ENCODE results near the gene CPLX3. TPM values are rescaled to one million over a fixed set of nuclear protein-coding genes. Genes with fewer than 3 reads are reported as not detected.
A peak's percentile ranks its signal among the peaks of the same experiment; 100 is the strongest.

Gene CPLX3
- total RNA-seq, 1 donor from 2014 or later, result 4.1 TPM

DNA sequence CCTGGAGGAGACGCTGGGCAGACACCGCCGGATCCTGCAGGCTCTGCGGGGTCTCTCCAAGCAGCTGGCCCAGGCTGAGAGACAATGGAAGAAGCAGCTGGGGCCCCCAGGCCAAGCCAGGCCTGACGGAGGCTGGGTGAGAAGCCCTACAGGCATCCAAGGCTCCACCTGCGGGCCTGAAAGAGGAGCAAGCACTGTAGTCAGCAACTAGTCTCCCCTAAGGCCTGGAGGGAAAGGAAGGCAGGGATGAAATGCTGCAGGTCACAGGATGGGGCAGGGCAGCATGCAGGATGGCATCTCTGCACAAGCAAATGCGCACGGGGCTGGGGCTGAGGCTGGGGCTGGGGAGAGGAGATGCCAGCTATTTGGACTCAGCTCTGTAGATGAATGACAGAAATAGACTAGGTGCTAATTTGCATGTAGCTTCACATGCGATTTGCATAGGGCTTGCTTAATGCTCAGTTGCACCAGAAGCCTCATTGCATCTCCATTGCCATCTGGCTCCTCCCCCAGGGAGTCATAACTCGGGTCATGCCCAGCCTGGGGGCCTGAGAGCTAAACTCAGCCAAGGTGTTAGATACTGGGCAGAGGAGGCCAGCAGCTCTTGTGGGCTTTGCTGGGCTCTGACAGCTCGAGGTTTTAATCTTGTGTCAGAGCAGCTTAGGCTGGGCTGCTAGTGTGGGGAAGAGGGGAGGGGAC is 5.2 kb upstream of the CPLX3 start:
- ATAC-seq (no peak), DNase-seq (no peak)
- intact Hi-C loops (cut with micrococcal nuclease), result no loop called here

DNA sequence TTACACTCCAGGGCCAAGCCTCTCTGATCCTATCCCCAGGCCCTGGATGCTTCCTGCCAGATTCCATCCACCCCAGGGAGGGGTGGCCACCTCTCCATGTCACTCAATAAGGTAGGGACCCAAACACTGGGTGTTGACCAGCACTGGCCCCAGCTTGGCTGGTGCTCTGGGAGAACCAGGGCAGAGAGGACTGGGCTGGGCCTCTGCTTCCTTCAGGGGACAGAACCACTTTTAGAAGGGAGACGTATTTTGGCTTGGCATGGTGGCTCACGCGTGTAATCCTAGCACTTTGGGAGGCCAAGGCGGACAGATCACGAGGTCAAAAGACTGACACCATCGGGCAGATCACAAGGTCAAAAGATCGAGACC is 4.7 kb upstream of the CPLX3 start:
- DNase-seq, result no peak
- intact Hi-C loops (cut with micrococcal nuclease), result no loop called here
- ATAC-seq, result no peak

DNA sequence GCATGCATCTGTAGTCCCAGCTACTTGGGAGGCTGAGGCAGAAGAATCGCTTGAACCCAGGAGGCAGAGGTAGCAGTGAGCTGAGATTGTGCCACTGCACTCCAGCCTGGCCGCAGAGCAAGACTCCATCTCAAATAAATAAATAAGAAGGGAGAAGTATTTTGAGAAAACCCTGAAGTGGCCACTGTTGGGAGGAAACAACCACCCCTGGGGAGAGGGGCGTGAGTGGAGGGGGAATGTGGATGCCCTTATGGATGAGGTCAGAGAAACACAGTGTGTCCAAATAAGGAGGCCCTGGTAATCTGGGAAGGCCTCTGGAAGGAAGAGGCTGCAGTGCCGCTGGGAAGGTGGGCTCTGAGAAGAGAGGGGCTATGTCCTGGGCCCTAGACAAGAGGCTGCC is 4.2 kb upstream of the CPLX3 start:
- no peak for DNase-seq
- ATAC-seq, result no peak
- intact Hi-C loops (cut with micrococcal nuclease), result no loop called here

DNA sequence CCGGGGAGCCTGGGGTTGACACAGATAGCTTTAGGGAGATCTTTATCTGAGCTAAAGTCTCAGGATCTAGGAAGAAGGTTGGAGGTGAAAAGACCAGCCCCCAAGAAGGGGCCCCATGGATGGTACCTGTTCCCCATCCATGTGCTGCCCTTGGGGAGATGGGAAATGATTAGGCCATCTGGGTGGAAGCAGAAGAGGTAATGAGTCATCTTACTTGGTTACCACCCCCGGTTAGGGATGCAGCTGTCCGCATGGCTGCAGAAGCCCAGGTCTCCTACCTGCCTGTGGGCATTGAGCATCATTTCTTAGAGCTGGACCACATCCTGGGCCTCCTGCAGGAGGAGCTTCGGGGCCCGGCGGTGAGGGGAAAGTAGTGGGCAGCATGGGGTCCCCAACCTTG is 3.1 kb upstream of the CPLX3 start:
- ATAC-seq, result no peak
- DNase-seq, result no peak
- intact Hi-C loops (cut with micrococcal nuclease), result no loop called here

DNA sequence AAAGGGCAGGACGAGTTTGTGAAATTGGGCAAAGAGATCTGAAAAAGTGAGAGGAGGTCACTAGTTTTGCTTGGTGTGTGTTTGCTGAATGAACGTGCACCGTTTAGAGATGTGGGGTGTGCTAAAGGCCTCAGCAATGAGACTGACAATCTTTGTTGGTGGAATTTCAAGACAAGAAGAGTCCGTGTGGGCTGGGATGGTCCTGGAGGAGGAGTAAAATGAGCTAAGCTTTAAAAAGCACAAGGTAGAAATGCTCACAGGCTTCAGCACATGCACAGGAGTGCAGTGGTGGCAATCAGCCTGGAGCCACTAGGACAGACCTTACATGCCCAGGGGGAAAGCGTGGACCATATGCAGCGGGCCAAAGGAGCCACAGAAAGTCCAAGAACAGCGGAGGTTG is 1.5 kb upstream of the CPLX3 start:
- intact Hi-C loops (cut with micrococcal nuclease), result no loop called here
- ATAC-seq (no peak), DNase-seq (no peak)

DNA sequence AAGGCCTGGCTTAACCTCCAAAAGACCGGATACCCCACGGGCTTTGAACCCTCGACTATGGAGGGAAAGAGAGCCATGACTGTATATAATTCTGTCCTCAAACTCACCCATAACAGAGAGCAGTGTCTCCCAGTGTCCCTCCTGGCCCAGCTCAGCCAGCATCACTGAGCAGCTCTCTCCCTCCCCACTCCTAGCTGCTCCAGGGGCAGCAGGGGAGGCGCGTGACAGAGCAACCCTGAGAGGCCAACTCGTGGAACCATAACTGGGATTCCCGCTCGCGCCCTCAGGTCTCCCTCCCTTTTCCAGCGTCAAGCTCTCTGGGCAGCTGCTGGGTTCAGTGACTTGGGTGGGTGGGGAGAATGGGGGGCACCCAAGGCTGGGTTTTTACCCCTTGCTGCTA is 561 bp upstream of the CPLX3 start:
- no peak for DNase-seq
- ATAC-seq, result no peak
- intact Hi-C loops (cut with micrococcal nuclease), result no loop called here

DNA sequence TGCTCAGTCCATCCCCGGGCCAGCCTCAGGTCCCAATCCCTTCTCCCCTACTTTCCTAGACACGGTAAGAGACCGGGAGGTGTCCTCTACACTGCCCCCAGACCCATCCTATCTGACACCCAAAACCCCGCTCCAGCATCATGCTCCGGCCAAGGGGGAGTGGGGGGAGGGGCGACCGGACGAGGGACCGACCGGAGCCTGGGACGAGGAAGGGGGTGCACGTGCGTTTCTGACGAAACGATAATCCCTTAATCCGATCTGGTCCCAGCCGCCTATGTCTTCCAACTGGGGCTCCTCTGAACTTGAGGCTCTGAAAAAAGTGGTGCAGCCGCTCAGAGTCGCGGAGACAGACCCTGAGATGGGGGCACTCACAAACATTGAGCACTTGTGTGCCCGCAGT is 494 bp downstream of the CPLX3 start:
- intact Hi-C loops (cut with micrococcal nuclease), result no loop called here
- DNase-seq (no peak), ATAC-seq (no peak)

DNA sequence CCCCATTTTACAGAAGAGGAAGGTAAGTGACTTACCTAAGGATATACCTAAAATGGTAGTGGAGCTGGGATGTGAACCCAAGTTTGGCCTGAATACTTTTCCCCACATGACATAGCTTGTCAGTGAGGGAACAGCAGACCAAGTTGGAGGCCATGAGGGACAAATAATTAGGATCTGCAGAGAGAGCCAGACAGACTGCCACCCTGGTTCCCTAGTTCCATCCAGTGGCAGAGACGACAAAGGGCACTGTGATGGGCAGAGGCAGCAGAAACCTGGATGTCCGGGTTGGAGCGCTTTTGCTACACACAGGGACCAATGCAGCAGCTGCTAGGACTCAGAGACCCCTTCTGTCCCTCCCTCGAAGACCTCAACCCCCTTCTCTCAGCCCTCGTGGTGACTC is 1.2 kb downstream of the CPLX3 start:
- no peak for ATAC-seq
- intact Hi-C loops (cut with micrococcal nuclease), result no loop called here
- no peak for DNase-seq

DNA sequence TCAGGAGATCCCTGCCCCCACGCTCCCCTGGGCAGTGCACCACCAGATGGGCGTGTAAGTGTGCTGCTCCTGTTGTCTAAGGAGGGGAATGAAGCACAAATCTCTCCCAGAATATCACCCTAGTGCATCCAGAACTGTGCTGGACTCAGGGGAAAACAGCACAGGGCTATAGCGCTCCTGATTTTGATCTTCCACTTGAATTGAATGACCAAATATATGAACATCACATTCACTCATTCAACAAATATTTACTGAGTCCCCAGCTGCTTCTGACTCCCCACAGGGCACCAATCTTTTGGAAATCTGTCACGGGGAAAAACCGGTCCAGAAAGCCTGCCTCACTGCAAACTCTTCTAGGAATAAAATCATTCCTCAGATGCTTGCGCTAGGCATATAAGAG is 2.4 kb downstream of the CPLX3 start:
- ATAC-seq (no peak), DNase-seq (no peak)
- intact Hi-C loops (cut with micrococcal nuclease), result no loop called here

DNA sequence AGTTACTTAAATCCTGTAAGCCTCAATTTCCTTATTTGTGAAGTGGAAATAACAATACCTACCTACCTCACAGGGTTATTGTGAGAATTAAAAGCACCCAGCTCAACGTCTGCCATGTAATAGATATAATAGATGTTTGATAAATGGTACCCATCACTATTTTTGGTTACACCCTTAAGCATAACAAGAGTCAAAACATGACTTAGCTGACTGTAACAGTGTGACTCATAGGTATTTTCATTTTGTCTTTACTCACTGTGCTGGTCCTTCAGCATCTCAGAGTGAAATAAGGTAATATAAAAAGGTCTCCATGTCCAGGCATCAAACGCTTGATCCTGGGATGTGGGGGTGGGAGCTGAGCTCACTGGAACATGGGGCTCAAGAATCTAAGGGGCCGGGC is 3.1 kb downstream of the CPLX3 start:
- ATAC-seq (no peak), DNase-seq (no peak)
- intact Hi-C loops (cut with micrococcal nuclease), result no loop called here

DNA sequence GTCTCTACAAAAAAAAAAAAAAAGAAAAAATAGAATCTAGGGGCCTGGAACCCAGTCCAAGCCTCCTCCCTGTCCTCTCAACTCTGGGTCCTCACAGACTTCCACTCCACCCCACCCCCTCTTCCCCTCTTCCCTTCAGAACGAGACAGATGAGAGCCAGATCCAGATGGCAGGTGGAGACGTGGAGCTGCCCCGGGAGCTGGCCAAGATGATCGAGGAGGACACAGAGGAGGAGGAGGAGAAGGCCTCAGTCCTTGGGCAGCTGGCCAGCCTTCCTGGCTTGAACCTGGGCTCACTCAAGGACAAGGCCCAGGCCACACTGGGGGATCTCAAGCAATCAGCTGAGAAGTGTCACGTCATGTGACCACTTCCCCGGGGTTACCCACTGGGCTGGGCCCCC is 3.6 kb downstream of the CPLX3 start:
- no peak for ATAC-seq
- intact Hi-C loops (cut with micrococcal nuclease), result no loop called here
- DNase-seq, result no peak

DNA sequence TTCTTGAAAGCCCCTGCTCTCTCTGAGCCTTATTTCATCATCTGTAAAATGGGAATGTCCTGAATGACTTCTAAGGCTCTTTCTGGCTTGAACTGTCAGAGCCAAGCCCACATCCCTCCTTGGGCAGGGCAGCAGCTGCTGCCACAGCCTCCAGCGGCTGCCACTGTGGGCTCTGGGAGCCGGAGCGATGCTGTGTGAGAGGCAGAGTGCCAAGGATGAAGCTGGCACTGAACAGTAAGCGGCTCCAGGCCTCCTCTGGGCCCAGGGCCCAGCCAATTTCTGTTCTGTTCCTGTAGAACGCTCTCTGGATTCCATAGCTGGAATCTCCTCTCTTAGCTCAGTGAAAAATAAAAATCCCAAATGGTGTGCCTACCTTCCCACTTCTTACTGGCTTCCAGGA is 4.4 kb downstream of the CPLX3 start:
- ATAC-seq, result peak; percentile 84
- intact Hi-C loops (cut with micrococcal nuclease), result no loop called here

DNA sequence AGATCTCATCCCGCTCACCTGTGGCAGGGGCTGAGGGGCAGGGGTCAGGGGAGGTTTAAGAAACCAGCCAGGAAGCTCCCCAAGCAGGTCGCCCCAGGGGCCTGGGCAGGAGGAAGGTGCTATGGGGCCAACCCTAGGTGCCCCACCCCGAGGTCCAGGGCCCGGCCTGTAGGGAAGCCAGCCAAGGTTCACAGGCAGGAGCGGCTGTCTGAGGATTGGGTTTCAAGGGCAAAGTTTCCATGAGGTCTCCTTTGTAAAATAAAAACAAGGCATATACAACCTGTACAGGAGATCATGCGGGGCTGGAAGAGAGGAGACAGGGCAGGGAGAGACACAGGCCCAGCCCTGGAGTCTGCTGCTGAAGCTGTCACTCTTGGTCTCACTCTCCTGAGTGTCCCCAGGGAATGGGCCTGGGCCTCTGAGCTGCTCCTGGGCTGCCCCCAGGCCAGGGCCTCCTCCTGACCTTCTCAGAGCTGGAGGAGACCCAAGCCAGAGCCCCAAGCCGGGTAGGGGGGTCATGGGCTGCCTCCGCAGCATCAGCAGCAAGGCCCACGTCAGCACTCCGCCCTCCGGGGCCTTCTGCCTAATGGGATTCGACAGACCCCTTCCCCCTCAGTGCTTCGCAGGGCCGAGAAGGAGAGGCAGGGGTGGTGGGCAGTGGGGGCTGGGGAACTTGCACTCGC is 5.5 kb downstream of the CPLX3 start:
- intact Hi-C loops (cut with micrococcal nuclease), result no loop called here
- ATAC-seq (peak; percentile 30), DNase-seq (no peak)

More for the DNA sequence above, 4.4 kb downstream of the CPLX3 start:
- peak; percentile 77 for DNase-seq

DNA sequence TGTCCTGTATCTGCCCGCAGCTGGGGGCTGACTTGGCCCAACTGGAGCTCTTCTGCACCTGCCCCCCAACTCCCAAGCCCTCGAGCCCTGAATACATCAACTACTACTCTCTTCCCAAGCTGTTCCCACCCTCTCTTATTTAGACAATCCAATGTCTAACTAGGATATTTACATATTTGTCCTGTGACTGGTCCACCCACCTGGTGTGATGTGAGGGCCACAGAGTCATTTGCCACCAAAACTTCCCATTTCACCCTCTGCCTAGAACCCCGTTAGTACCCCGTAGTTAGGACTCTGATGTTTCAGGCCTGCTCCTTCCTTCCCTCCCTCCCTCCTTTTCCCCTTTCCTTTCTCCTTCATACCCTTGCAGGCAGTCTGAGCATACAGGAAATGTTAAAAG is 6.4 kb downstream of the CPLX3 start:
- intact Hi-C loops (cut with micrococcal nuclease), result no loop called here
- ATAC-seq (no peak), DNase-seq (no peak)

DNA sequence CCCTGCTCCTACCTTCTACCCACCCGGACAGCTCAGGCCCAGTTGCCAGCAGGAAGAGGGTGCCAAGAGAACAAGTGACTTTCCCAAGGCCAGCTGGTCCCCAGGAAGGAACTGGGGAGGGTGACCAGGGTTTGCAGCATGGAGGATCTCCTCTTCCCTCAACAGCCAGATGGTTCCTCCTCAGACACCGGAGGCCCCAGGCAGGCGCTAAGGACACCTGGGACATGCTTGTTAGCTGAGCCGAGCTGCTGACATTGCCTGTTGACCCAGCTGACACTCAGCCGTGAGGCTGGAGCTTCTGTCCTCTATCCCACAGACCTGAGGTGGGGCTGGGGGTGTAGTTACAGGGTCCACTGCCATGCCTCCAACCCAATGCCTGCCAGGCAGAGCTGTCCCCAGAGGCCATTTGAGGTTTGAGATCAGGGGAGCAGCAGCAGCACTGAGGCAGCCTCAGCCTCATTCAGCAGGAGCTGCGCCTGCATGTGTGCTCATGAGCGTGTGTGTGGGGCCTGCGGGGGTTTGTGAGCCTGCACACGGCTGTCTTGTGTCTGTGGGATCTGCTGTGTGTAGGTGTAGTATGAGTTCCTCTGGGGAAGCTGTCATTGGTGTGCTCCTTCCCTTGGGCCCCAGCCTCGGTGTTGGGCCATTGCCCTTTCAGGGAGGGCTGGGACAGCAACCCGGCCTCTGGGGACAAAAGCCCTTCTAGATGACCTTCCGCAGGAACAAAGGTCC is 7.1 kb downstream of the CPLX3 start:
- intact Hi-C loops (cut with micrococcal nuclease), result no loop called here
- ATAC-seq, result no peak
- no peak for DNase-seq

DNA sequence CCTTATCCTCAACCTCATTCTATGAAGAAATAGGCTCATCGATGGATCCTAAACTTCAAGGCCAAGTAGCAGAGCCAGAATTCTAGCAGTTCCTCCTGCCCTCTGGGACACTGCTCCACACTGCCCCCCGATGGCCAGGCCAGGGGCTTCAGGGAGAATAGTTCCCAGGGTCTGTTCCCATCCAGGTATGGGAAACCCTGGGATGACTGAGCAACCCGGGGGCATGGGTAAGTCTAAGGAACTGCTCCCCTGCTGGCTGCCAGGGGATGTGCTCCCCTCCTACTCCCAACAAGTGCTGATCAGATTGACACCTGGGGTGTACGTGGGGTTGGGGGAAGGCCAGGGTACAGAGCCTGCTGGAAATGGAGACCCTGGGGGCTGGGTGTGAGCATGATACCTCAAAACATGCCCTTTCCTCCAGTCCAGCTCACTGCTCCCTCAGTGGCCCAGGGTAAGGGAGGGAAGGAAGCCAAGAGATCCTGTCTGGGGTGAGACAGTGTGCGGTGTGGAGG is 8.9 kb downstream of the CPLX3 start:
- peak; percentile 76 for DNase-seq
- intact Hi-C loops (cut with micrococcal nuclease), result no loop called here
- ATAC-seq, result peak; percentile 49

DNA sequence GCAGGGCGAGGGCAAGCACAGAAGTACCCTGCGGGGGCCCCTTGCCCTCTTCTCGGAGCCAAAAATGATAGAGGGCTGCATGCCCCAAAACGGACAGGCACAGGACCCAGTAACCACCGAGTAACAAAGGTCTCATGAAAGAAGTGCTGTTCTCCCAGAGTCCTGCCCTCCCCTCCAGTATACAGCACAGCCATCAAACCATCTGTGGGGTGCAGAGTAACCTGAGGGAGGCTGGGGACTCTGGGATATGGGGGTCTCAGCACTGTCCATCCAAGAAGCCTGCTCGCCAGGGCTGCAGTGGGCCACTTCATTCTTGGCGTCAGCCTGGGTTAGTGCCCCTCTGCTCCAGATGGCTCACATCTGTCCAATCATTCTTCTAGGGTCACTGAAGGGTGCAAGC is 10.4 kb downstream of the CPLX3 start:
- intact Hi-C loops (cut with micrococcal nuclease), result no loop called here
- DNase-seq, result no peak

DNA sequence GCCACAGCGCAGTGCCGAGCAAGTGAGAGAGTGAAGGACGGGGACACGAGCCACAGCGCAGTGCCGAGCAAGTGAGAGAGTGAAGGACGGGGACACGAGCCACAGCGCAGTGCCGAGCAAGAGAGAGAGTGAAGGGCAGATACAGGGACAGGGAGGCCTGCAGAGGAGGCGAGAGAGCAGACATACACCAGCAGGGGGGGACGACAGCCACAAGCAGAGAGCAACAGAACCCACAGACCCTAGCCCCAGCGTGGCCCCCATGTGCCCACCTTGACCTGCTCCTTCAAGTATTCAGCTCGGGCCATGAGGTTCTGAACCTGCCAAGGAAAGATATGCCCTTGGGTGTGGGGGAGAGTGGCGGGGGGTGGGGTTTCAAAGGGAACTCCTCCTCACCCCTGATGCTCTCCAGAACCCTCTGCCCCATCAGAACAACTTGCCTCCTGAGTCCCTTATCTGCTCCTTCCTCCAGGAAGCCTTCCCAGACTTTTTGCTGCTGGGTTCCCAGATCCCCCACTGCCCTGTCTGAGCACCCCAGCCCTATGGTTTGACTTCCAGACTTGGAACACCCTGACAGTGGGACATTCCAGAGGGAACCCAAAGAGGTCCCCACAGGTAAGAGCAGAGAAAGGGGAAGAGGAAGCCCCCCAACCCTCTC is 11.2 kb downstream of the CPLX3 start:
- ATAC-seq, result no peak
- DNase-seq, result no peak
- intact Hi-C loops (cut with micrococcal nuclease), result no loop called here

More for the DNA sequence above, 10.4 kb downstream of the CPLX3 start:
- ATAC-seq, result no peak

DNA sequence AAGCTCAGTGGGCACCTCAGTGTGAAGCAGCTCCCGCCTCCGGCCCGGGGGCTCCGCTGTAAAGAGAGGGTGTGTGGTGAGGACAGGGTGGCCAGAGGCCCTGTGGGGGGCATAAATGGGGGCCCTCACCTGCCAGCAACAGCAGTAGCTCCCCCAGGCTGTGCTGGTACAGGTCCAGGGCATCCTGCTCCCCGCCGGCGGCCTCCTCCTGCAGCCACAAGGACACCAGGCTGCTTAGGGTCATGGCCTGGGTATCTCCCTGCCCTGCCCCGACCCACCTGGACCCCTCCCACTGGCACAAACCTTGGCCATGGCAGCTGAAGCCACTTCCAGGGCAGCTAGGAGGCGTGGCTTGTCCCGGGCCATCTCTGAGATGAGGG is 11.7 kb downstream of the CPLX3 start:
- no peak for ATAC-seq
- DNase-seq, result no peak
- intact Hi-C loops (cut with micrococcal nuclease), result no loop called here
